WERI-Rb-1 (cell line): ENCODE results near the gene CUX1.

Experiments
- DNase-seq: peaks from one replicate; pipeline ENCODE4 v3.0.0-alpha.2; 2020
- H3K27ac ChIP-seq: fragments of 250-450 bp; sonication (Bioruptor Pico); 2 replicates; pipeline ENCODE4 v1.5.1; 2020; ENCODE audit warnings: mild to moderate bottlenecking, moderate library complexity
- H3K27me3 ChIP-seq: fragments of 250-450 bp; sonication (Bioruptor Pico); 2 replicates; pipeline ENCODE4 v1.5.1; 2021; ENCODE audit warnings: mild to moderate bottlenecking, low read depth, moderate library complexity; ENCODE audit not compliant: insufficient read depth, severe bottlenecking
- H3K36me3 ChIP-seq: fragments of 250-450 bp; sonication (Bioruptor Pico); 2 replicates; pipeline ENCODE4 v1.5.1; 2020; ENCODE audit warnings: mild to moderate bottlenecking, moderate library complexity
- H3K4me3 ChIP-seq: 2 replicates; pipeline ENCODE4 v1.5.1; 2011; ENCODE audit warnings: low read depth, mild to moderate bottlenecking, control low read depth, low read length
- H3K9me3 ChIP-seq: fragments of 250-450 bp; sonication (Bioruptor Pico); 2 replicates; pipeline ENCODE4 v1.5.1; 2021; ENCODE audit warnings: mild to moderate bottlenecking, moderate library complexity; ENCODE audit not compliant: severe bottlenecking
- TF ChIP-seq, protein P1 (sequence below): IDR thresholded peaks from 2 replicates; pipeline ENCODE4 v1.5.1; 2011; ENCODE audit warnings: low read depth, mild to moderate bottlenecking, control low read depth, inconsistent platforms, low read length

The CUX1 gene

GRCh38 chr7:102304668-102305067 is 487.2 kb downstream of the CUX1 start:
- TF ChIP-seq, protein P1, sequence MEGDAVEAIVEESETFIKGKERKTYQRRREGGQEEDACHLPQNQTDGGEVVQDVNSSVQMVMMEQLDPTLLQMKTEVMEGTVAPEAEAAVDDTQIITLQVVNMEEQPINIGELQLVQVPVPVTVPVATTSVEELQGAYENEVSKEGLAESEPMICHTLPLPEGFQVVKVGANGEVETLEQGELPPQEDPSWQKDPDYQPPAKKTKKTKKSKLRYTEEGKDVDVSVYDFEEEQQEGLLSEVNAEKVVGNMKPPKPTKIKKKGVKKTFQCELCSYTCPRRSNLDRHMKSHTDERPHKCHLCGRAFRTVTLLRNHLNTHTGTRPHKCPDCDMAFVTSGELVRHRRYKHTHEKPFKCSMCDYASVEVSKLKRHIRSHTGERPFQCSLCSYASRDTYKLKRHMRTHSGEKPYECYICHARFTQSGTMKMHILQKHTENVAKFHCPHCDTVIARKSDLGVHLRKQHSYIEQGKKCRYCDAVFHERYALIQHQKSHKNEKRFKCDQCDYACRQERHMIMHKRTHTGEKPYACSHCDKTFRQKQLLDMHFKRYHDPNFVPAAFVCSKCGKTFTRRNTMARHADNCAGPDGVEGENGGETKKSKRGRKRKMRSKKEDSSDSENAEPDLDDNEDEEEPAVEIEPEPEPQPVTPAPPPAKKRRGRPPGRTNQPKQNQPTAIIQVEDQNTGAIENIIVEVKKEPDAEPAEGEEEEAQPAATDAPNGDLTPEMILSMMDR: no peak
- H3K27ac ChIP-seq: no peak overlapping the region

DNA sequence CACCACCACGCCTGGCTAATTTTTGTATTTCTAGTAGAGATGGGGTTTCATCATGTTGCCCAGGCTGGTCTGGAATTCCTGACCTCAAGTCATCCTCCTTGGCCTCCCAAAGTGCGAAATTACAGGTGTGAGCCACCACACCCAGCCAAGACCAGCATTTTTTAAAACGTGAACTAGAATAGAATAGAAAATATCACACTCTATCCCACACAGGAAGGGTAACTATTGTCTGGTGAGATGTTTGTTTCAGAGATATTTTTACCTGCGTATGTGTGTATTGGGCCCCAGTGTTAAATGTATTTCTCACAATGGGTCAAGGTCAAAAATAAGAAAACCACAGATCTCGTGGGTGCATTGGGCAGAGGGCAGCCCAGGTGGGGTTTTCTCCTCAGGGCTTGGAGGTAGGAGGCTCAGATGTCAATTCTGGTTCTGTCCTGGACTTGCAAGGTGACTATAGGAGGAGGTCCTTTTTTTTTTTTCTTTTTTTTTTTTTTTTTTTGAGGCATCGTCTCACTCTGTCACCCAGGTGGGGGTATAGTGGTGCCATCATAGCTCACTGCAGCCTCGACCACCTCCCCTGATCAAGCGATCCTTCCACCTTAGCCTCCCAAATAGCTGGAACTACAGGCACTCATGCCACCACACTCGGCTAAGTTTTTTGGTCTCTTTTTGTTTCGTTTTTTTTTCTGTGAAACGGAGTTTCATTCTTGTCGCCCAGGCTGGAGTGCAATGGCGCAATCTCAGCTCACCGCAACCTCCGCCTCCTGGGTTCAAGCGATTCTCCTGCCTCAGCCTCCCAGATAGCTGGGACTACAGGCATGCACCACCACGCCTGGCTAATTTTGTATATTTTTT is 488.2 kb downstream of the CUX1 start:
- DNase-seq: no peak
- H3K27ac ChIP-seq: no peak overlapping the region
- H3K4me3 ChIP-seq: no peak overlapping the region
- TF ChIP-seq, protein P1: no peak
- no peaks in the 10 kb centered on the region for H3K9me3 ChIP-seq
- H3K27me3 ChIP-seq: no peaks in the 10 kb centered on the region
- H3K36me3 ChIP-seq: peaks cover 13% of the 10 kb centered on the region

More at GRCh38 chr7:102304668-102305067, 487.2 kb downstream of the CUX1 start:
- Histone ChIP-seq H3K9me3 (no peaks in the 10 kb centered on the region), H3K36me3 (peaks cover 13% of the 10 kb centered on the region), H3K27me3 (no peaks in the 10 kb centered on the region), H3K4me3 (no peak overlapping the region)
- no peak for DNase-seq

DNA sequence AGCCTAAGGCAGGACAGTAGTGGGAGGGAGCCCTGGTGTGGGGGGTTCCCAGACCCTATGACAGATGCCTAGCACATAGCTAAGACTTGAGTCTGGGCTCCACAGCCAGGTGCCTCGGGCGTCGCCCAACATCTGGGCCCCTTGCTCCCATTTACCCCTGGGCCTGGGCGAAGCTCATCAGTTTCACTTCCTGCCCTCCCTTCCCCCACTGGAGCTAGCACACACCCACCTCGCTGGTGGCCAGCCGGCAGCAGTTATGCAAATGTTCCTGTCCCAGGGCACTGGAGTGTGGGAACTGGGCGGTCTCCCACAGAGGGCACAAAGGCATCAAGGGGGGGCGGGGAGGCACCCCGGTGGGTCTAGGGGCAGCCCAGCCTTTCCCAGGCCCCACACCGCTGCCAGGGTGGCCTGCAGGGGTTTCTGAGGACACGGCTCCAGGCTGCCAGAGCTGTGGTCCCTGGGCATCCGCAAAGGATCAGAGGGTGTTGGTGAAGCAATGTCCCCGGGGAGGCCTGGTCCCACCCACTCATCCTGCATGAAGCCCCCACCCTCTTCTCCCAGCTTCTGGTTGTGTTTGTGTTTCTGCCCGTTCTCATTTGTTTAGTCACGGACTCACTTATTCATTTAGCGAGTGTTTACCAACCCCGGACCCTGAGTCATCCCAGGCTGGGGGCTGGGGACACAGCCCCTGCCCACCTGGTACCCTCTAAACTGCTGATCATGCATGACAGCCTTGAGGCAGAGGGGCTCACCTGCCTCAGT is 489.7 kb downstream of the CUX1 start:
- no peak overlapping the region for H3K4me3 ChIP-seq
- H3K9me3 ChIP-seq: no peaks in the 10 kb centered on the region
- H3K27ac ChIP-seq: no peak overlapping the region
- H3K27me3 ChIP-seq: no peaks in the 10 kb centered on the region
- no peak for DNase-seq
- peaks cover 13% of the 10 kb centered on the region for H3K36me3 ChIP-seq
- TF ChIP-seq, protein P1: no peak

GRCh38 chr7:102310414-102310815 is 493.0 kb downstream of the CUX1 start:
- Histone ChIP-seq H3K36me3 (peaks cover 19% of the 10 kb centered on the region), H3K27ac (peak overlapping the region; percentile 83), H3K4me3 (no peak overlapping the region), H3K27me3 (no peaks in the 10 kb centered on the region), H3K9me3 (no peaks in the 10 kb centered on the region)
- TF ChIP-seq, protein P1: no peak
- DNase-seq: peak; percentile 88

- Histone ChIP-seq H3K27ac (no peak overlapping the region), H3K36me3 (peaks cover 22% of the 10 kb centered on the region), H3K9me3 (no peaks in the 10 kb centered on the region), H3K4me3 (no peak overlapping the region), H3K27me3 (no peaks in the 10 kb centered on the region)
- DNase-seq: no peak
- TF ChIP-seq, protein P1: no peak
Observed at GRCh38 chr7:102312317-102312716, 494.9 kb downstream of the CUX1 start.
